ENCODE measurements around the gene SMAP2.

DNA sequence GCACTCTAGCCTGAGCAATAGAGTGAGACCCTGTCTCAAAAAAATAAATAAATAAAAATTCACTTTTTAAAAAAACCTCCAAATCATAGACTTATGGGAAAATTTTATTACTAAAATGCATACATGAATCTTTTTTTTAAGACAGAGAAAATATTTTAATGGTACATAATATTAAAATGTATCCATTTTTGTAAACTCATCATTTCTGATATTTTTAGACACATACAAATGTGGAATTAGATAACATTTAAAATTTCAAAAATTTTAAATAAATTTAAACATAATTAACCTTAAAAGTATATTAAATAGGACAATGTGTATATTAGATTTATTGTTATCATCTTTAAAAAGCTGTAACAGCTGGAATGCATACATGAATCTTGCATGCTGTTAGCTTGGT is 33.9 kb downstream of the SMAP2 start:
- TF ChIP-seq CTCF (IDR thresholded peaks at IDR 0.05), result no peak
- TF ChIP-seq POLR2A (IDR thresholded peaks at IDR 0.05; ENCODE audit: low read depth), result no peak
- no peak for TF ChIP-seq POLR2AphosphoS5 (IDR thresholded peaks at IDR 0.05)
